Measurements from ENCODE around the gene DOCK3.

- no peak for TF ChIP-seq CTCF (IDR thresholded peaks at IDR 0.05)
- TF ChIP-seq POLR2A (IDR thresholded peaks at IDR 0.05), result no peak
These were observed 681.3 kb downstream of the DOCK3 start for GRCh38 chr3:51355891-51356578.

Data from gastroesophageal sphincter (tissue), 3 donors.